ENCODE results near the gene HAAO. TPM values are rescaled to one million over a fixed set of nuclear protein-coding genes. Genes with fewer than 3 reads are reported as not detected.

The HAAO gene
- polyA plus RNA-seq, 1 experiment: 3.1 TPM

DNA sequence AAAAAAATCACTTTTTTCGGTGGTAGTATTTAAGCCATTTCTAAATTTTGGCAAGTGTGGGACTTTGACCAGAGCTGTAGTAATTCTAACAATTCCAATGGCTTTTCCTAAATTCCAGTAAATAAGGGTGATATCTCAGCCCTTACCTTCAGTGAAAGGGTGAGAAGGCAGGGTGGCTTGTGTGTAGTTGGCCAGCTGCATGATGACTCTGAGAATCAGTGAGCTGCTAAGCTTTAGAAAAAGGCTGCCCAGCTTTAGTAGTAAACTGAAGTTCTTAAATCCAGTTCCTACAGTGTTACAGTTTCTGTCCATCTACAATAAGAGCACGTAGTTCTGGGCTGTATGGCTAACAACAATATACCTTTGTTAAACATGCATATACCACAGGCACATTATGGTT is 70.5 kb downstream of the HAAO start:
- CTCF ChIA-PET: interaction anchor here (0.5 kb wide), 1 partner anchor 208 kb away, joined by 4 read pairs; no protein-coding TSS in a partner anchor

More for the DNA sequence above, 70.5 kb downstream of the HAAO start:
- Histone ChIP-seq H3K27ac (ENCODE audit: low read depth, low read length) (no peak overlapping the region), H3K4me3 (ENCODE audit: low read depth, low read length) (no peak overlapping the region), H3K9me3 (ENCODE audit: control insufficient read depth, insufficient read depth, low read length) (no peaks in the 10 kb centered on the region), H3K27me3 (ENCODE audit: control insufficient read depth, insufficient read depth, low read length) (no peaks in the 10 kb centered on the region)
- TF ChIP-seq, protein P1, sequence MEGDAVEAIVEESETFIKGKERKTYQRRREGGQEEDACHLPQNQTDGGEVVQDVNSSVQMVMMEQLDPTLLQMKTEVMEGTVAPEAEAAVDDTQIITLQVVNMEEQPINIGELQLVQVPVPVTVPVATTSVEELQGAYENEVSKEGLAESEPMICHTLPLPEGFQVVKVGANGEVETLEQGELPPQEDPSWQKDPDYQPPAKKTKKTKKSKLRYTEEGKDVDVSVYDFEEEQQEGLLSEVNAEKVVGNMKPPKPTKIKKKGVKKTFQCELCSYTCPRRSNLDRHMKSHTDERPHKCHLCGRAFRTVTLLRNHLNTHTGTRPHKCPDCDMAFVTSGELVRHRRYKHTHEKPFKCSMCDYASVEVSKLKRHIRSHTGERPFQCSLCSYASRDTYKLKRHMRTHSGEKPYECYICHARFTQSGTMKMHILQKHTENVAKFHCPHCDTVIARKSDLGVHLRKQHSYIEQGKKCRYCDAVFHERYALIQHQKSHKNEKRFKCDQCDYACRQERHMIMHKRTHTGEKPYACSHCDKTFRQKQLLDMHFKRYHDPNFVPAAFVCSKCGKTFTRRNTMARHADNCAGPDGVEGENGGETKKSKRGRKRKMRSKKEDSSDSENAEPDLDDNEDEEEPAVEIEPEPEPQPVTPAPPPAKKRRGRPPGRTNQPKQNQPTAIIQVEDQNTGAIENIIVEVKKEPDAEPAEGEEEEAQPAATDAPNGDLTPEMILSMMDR (IDR thresholded peaks at IDR 0.05; ENCODE audit: low read depth, low read length): no peak
- no peak for DNase-seq (ENCODE audit: low read depth, low spot score)
- POLR2A ChIA-PET: interaction anchor here (0.5 kb wide), 1 partner anchor 310 kb away, joined by 3 read pairs; no protein-coding TSS in a partner anchor

Other genes with a start within 250 kb of the HAAO start
- gene MTA3, start 224.0 kb downstream of the HAAO start, polyA plus RNA-seq (2011; rRNA removed): 41.9 and 51.0 TPM in 2 replicates
- 0.27 and 0.37 TPM in 2 replicates for gene OXER1, start 28.4 kb downstream of the HAAO start, polyA plus RNA-seq (2011; rRNA removed)

Measured in AG04450 (cell line).